ENCODE measurements around the gene NXPH4. TPM values are rescaled to one million over a fixed set of nuclear protein-coding genes. Genes with fewer than 3 reads are reported as not detected.

The NXPH4 gene
- total RNA-seq, 4 donors from 2014 or later, result 18.4 to 21.3 (median 19.9) TPM

- WGBS, 2 donors, result 87 to 88% methylated on average over 15 to 16 of the region's 16 CpGs
- DNase-seq (ENCODE audit: low spot score in 2 of 2), result no peak
- intact Hi-C loops (cut with DNase I; ENCODE audit: low total_unique reads), result no loop called here
- no peak overlapping the region for H3K4me3 ChIP-seq (ENCODE audit: low read depth, poor library complexity, severe bottlenecking)
- TF ChIP-seq POLR2A (IDR thresholded peaks at IDR 0.05), result no peak
- TF ChIP-seq, protein P1, sequence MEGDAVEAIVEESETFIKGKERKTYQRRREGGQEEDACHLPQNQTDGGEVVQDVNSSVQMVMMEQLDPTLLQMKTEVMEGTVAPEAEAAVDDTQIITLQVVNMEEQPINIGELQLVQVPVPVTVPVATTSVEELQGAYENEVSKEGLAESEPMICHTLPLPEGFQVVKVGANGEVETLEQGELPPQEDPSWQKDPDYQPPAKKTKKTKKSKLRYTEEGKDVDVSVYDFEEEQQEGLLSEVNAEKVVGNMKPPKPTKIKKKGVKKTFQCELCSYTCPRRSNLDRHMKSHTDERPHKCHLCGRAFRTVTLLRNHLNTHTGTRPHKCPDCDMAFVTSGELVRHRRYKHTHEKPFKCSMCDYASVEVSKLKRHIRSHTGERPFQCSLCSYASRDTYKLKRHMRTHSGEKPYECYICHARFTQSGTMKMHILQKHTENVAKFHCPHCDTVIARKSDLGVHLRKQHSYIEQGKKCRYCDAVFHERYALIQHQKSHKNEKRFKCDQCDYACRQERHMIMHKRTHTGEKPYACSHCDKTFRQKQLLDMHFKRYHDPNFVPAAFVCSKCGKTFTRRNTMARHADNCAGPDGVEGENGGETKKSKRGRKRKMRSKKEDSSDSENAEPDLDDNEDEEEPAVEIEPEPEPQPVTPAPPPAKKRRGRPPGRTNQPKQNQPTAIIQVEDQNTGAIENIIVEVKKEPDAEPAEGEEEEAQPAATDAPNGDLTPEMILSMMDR (IDR thresholded peaks at IDR 0.05), result no peak
Observed at GRCh38 chr12:57201631-57202030, 15.0 kb upstream of the NXPH4 start.

GRCh38 chr12:57202321-57202720, 14.3 kb upstream of the NXPH4 start:
- 79 to 84% methylated on average over 19 of the region's 19 CpGs for WGBS, 2 donors
- H3K4me3 ChIP-seq (ENCODE audit: low read depth, poor library complexity, severe bottlenecking), result no peak overlapping the region
- no peak for DNase-seq (ENCODE audit: low spot score in 2 of 2)
- TF ChIP-seq, protein P1 (IDR thresholded peaks at IDR 0.05), result no peak
- no peak for TF ChIP-seq POLR2A (IDR thresholded peaks at IDR 0.05)
- intact Hi-C loops (cut with DNase I; ENCODE audit: low total_unique reads), result no loop called here

DNA sequence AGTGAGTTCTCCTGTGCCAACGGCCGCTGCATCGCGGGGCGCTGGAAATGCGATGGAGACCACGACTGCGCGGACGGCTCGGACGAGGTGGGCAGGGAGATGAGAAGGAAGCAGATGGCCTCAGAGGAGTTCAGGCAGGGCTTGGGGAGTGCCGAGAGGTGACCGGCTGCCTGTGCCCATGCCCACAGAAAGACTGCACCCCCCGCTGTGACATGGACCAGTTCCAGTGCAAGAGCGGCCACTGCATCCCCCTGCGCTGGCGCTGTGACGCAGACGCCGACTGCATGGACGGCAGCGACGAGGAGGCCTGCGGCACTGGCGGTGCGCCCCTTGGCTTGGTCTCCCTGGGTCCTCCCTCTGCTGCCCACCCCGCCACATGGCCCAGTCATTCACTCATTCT, 13.4 kb upstream of the NXPH4 start:
- no peak for TF ChIP-seq POLR2A (IDR thresholded peaks at IDR 0.05)
- TF ChIP-seq, protein P1 (IDR thresholded peaks at IDR 0.05), result no peak
- intact Hi-C loops (cut with DNase I; ENCODE audit: low total_unique reads), result no loop called here
- H3K4me3 ChIP-seq (ENCODE audit: low read depth, poor library complexity, severe bottlenecking), result no peak overlapping the region
- no peak for DNase-seq (ENCODE audit: low spot score in 2 of 2)
- 91 to 95% methylated on average over 28 of the region's 28 CpGs for WGBS, 2 donors

DNA sequence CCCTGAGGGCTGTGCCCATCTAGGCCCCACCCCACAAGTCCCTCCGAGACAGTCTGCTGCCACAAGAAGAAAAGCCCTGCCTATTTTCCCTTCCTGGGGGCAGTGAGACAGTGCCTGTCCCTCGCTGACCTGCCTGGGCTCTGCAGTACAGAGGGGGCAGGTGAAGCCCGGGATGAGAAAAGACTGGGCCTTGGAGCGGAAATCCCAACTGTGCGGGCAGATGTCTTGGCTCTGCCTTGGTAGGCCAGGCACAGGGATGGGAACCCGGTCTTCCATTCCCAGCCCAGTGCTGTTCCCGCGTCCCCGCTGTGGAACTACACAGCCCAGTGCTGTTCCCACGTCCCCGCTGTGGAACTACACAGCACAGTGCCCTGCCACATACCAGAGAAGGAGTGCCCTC, 12.8 kb upstream of the NXPH4 start:
- intact Hi-C loops (cut with DNase I; ENCODE audit: low total_unique reads), result no loop called here
- 78 to 82% methylated on average over 10 of the region's 11 CpGs for WGBS, 2 donors
- no peak for TF ChIP-seq POLR2A (IDR thresholded peaks at IDR 0.05)
- TF ChIP-seq, protein P1 (IDR thresholded peaks at IDR 0.05), result no peak
- H3K4me3 ChIP-seq (ENCODE audit: low read depth, poor library complexity, severe bottlenecking), result no peak overlapping the region
- no peak for DNase-seq (ENCODE audit: low spot score in 2 of 2)

GRCh38 chr12:57204454-57204853, 12.1 kb upstream of the NXPH4 start:
- H3K4me3 ChIP-seq (ENCODE audit: low read depth, poor library complexity, severe bottlenecking), result no peak overlapping the region
- intact Hi-C loops (cut with DNase I; ENCODE audit: low total_unique reads), result no loop called here
- 87 to 89% methylated on average over 19 of the region's 19 CpGs for WGBS, 2 donors

GRCh38 chr12:57205186-57205585, 11.4 kb upstream of the NXPH4 start:
- no peak for DNase-seq (ENCODE audit: low spot score in 2 of 2)
- H3K4me3 ChIP-seq (ENCODE audit: low read depth, poor library complexity, severe bottlenecking), result no peak overlapping the region
- TF ChIP-seq, protein P1 (IDR thresholded peaks at IDR 0.05), result no peak
- TF ChIP-seq POLR2A (IDR thresholded peaks at IDR 0.05), result no peak
- WGBS, 2 donors, result 94 to 96% methylated on average over 26 of the region's 26 CpGs
- intact Hi-C loops (cut with DNase I; ENCODE audit: low total_unique reads), result no loop called here

More at GRCh38 chr12:57204454-57204853, 12.1 kb upstream of the NXPH4 start:
- no peak for DNase-seq (ENCODE audit: low spot score in 2 of 2)
- TF ChIP-seq, protein P1 (IDR thresholded peaks at IDR 0.05), result no peak
- no peak for TF ChIP-seq POLR2A (IDR thresholded peaks at IDR 0.05)
